DMS79 (cell line): Measurements from ENCODE around the gene GLB1L2.

Source experiments
- DNase-seq: peaks from one replicate; lab custom pipeline; 2025; lab: John Stamatoyannopoulos, UW

The GLB1L2 gene

DNA sequence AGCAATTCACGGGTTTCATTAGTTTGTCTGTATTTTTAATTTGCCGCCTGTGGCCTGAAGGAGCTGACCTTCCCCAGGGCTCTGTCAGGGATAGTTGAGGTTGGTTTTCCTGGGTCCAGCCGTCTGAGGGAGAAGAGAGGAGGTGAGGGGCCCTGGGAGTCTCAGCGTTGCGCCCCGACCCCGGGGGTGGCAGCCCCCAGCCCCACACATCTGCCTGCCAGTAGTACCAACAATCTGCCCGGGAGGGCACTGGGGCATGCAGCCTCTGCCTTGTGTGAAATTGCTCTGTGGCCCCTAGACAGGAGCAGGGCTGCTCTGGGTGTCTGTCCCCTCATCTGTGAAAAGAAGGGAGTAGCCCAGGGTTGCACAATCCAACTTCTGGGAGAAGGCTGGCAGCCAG lies 73.6 kb downstream of the GLB1L2 start:
- DNase-seq: no peak

DNA sequence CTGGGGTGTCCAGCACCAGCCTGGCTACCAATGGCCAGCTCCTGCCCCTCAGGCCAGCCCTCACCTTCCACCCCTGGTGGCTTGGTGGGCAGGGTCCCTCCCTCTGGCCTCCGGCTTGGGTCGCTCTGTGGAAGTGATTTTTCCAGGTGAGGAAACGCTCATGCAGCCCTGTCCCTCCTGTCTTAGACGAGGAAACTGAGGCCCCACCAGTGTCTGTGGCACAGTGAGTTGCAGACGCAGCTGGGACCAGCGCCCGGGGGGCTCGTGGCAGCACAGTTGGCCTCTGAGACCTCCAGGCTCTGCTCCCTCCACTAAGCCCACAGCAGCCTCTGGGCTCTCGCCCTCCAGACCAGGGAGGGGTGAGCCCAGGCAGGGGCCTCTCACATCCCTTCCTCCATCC lies 74.1 kb downstream of the GLB1L2 start:
- no peak for DNase-seq

DNA sequence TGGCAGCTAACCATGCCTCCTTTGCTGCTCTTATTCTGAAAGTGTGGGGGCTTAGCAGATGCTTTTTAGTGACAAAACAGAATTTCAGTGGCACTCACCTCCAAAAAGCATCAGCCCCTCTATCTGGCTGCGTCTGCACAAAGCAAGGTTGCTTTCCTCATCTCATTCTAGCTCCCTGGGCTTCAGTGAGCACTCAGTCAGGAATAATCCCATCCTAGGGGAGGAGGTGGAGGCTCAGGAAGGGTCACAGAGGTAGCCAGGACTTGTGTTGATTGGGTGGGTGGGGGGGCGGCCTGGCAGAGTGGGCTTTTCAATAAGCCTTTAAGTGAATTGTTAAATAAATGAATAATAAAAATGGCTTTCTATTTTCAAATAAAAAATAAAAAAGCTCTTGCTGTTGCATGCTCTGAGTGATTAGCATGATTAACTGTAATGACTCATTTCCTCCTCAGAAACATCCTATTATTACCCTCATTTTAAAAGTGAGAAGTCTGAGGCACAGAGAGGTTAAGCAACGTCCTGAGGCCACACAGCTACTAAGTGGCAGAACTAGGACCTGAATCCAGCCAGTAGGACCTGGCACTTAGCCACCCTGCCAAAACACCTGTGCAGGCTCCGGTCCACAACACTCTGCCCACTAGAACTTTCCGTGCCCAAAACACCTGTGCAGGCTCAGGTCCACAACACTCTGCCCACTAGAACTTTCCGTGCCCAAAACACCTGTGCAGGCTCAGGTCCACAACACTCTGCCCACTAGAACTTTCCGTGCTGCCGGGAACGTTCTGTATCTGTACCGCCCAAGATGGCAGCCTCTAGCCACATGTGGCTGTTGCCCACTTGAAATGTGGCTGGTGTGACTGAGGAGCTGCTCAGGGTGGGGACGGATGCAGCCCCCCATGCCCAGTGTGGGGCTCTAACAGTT lies 74.7 kb downstream of the GLB1L2 start:
- no peak for DNase-seq

DNA sequence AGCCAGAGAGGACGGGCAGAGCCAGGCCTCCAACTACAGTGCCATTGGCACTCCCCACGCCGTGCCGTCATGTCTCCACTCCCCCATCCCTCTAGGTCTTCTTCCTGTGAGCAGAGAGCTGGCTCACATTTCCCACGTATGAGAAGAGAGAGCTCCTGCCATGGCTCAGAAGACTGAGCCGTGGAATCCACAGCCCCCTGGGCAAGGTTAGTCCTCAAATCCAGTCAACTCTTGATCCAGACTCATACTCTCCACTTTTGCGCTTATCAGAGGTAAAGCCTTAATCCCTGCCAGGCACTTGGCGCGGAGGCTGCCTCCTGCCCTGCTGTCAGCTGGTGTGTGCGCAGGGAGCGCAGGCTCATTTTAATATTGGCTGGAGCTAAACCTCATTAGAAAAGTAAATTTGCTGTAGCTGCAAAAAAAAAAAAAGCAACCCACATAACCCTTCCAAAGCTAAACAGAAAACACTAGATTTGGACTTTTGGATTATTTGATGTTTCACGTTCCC lies 75.6 kb downstream of the GLB1L2 start:
- no peak for DNase-seq

DNA sequence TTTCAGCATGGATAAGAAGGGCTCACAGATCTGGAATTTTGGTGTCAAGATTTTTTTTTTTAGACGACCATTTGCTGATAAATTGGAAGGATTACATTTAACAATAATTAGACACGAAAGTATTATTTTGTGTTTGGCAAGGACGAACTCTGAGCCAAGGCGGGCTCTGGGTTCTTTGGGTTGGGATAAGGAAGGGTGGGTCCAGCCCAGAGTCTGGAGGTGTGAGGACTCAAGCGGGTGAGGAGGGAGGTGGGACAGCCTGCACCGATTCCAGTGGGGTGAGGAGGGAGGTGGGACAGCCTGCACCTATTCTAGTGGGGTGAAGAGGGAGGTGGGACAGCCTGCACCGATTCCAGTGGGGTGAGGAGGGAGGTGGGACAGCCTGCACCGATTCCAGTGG lies 76.1 kb downstream of the GLB1L2 start:
- DNase-seq: no peak

DNA sequence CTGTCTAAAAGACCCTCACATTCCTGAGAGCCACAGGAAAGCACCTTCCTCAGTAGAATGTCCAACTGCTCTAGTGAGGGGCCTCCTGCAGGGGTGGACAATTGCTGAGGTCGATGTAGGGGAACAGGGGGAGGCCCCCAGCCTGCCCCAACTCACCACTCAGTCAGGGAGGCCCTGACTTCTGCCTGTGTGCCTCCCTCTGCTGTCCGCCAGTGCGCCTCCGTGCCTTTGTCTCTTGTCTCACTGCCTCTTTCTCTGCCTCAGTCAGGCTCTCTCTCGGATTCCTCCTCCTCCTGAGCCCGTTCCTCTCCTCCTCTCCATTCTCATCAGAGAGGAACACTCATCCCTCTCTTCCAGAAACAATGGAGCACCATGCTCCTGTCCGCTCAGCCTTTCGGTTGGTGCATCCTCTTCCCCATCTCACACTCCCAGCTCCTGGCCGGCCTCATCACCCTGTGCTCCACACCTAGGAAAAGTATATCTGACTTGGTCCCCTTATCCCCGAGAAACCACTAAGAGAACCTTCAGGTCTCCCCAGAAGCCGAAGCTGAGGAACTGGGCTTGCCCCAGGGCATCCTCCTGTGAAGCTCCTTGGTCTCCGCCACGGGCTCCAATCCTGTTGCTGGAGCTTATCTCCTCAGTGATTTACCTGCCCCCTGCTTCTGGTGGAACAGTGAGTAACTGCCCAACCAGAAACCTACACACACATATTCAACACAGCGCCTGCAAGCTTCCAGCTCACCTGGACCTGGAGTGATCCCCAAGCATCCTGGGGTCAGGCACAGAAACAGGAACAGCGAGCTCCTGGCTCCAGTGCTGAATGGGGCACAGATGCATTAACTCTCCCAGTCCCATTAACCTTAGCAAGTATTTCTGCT lies 78.0 kb downstream of the GLB1L2 start:
- DNase-seq: no peak

DNA sequence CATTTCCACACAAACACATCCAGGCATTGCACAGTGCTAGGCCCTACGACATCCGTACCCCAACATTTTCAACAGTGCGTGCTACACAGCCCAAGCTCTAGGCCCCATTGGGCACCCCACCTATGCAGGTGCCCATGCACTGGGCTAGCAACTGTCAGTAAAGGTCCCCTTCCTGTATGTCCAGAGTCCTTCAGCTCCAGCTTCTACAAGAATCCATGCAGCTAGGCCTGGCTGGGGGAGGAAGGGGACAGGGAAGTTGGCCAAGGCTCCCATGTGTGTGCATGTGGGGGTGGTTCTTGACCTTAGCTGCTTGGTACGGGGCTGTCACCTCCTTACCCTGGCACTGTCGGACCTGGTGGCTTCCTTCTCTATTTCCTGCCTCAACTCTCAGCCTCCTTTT lies 79.0 kb downstream of the GLB1L2 start:
- no peak for DNase-seq

DNA sequence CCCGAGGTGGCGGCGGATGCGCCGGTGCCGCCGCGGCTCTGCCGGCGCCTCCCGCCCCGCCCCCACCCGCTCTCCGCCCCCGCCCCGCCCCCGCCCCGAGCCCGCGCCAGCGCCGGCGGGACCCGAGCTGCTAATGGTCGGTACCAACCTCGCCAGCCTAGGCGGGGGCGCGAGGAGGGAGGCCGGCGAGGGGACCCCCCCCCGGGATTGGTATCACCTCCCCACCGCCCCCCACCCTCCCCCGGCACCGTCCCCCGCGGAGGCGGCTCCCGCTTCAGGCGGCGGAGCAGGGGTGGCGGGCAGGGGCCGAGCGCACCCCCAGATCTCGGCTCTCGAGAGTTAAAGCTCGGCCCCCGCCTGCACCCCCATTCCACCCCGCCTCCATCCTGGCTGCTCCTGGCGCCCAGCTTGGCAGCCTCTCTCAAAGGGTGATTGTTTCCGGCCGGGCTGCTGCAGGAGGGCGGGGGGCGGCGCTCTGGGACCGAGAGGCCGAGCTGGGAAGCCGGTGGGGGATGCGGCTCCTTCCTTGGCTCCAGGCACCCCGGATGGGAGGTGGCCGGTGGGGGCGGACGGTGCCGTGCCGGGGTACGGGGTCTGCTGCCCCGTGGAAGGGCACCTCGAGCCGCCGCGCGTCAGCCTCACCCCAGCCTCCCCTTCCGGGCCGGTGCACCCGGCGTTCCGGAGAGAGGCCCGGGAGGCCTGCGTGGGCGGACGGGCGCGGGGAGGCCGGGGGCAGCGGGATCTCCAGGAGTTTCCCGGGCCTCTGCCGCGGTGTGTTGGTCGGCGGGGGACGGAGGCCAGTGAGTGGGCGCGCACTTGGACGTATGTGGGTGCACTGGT lies 80.6 kb downstream of the GLB1L2 start, which contains the start of gene B3GAT1:
TSS of gene B3GAT1 (minus strand) at position 40 of the 840 bp plus-strand sequence. CDS start 24,583 bp downstream, outside the sequence.
- DNase-seq: peak; percentile 60

DNA sequence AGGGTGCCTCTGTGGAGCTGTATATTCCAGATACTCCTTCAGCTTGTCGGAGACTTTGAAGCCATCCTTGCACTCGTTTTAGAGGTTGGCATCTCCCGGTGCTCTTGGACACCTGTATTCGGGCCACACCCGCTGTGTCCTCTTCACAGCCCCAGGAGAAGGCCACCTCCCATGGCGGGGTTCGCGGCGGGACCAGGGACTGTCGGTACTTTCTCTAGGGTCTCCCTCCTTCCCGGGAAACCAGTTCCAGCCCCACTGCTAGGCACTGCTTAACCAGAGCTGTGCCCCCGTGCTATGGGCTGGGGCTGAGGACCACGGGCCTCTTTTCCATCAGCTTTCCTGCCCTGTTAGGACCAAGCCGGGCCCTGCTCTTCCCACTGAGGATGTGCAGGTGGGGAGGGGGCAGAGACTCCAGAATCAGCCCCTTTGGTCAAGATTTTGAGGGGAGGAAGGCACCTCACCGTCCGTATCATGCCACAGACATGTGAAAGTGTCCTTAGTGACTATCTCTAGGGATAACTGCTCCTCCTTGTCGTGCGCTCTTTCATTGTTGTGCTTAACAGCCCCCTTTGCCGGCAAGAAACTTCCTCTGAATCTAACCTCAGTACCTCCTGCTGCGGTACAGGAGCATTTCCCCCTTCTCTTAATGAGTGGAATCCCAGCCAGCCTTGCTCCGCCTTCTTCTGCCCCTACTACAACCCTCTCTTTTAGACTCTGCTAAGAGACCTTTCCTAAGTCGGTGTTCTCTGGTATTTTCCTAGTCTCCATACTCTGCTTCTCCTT lies 81.4 kb downstream of the GLB1L2 start:
- DNase-seq: no peak

DNA sequence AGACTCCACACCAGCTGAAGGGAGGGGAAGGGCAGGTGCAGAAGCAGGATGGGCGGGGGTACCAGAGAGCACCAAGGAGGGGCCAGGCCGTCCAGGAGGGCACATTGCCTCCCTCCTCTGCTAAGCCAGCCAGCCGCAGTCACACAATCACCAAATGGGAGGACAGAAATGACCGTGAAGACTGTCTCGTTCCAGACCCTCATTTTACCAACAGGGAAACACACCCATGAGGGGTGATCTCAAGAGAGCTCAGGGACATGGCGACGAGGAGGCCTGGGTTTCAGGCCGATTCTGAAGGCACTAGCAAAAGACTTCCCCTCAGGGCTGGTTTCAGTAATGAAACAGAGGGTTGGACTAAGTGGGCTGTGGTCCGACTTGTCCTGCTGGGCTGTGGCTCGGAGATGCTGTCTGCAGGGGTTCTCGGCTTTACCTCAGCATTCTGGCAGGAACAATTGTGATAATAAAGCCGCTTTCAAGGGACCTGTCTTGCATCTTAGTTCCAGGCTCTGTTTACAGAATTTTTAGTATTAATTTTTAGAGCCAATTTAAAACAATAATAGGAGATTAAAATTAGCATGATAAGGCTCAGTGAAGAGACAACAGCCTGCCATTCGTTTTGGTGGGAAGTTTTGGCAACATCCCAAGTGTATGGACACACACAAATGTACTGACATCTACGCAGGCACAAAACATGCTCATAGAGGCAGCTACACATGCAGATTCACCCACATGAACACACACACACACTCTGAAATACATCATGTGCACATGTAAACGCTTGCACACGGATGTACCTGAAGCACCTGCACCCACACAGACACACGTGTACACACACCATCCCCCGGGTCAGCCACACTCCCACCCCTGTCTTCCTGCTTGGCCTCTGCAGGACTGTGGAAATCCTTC lies 82.3 kb downstream of the GLB1L2 start:
- no peak for DNase-seq

DNA sequence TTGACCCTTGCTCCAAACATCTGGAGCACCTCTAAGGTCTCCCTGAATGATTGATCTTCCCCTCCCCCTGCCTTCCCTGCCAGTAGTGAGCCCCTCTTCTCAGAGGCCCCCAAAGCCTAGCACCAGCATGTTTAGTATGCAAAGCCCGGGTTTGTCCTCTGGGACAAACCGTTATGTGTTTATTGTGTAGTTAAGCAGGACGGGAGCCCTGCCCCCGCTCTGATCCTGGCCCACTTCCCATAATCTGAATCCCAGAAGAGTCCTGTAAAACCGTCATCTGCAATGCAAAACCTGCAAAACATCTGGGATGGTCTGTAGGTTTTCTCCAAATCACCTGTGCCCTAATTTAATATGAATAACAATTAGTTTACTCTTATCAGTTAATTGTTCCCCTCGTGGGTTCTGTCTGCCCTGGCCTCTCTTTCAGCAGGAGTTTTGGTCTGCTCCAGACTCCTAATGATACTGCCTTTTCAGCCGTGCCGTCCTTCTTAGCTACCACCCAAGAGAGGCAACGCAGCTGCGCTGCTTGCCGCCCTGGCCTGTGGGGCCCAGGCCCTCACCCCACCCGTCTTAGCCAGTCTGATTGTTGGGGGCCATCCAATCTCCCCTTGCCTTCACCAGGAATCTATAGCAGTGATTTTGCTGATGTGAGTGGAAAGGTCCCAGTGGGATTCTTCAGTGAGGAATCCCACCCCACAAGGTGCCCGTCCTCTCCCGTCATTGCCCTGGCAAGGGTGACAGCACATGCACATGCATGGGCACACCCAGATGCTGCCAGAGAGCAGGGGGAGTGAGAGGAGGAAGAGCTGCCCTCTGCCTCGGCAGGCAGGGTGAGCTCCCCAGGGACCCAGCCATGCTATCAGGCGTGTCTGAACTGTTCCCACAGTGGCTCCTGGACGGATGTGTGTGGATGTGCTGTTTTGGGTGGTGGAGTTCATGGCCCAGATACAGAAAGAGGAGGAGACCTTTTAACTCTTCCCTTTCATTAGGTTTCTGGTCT lies 83.3 kb downstream of the GLB1L2 start:
- no peak for DNase-seq

DNA sequence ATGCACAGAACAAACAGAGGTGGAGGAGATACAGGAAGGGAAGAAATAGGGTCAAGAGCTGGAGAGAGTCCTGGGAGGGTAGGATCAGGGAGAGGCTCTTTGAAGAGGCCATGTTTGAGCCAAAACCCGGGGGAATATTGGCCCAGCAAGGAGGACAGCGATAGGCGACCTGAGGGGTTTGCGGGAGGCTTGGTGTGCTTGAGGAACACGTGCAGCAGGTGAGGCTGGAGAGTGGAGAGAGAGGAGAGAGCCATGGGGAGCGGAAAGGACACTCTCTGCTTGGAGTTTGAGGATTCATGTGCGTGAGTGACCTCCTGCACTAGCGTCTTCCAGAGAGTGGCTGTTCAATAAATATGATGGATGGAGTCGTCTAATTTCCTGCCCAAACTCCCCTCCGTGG lies 84.9 kb downstream of the GLB1L2 start:
- DNase-seq: no peak

DNA sequence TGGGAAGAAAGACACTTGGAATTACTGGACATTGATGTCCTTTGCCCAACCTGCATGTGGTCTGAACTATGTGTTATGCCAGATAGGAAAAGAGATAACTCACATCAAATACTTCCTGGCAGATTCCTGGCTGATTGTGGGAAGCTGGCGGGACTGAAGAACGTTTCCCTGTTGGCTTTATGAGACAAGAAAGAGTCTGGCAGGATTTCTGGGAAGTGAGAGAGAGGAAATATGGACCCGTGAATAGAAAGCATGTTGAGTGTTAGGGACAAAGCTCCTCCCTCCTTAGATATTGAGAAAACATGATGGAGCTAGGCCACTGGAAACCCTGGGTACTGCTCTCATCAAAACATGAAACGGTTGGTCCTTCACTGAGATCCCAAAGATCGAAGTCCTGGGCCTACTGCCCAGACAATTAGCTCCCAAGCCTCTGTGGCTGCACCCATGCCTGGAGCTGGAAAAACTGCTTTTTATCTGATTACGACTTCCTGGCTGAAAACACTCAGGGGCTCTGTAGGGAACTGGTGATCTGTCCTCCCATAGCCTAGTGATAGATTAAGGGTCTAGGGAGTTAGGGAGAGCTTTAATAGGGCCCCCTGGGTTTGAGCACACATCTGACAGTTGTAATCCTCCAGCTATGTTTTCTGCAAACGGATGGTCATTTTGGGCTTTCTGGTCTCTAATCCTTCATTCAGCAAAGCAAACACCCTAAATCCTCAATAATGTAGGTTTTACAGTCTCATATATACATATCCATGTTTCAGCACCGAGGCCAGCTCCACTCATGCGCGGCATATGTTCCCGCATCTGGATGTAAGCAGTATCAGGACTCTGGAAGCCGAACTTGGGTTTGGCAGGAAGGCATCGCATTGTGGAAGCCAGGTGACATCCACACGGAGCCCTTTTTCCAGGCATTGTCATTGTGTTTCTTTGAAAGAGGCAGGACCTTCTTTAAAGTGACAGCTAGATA lies 86.4 kb downstream of the GLB1L2 start:
- DNase-seq: no peak

DNA sequence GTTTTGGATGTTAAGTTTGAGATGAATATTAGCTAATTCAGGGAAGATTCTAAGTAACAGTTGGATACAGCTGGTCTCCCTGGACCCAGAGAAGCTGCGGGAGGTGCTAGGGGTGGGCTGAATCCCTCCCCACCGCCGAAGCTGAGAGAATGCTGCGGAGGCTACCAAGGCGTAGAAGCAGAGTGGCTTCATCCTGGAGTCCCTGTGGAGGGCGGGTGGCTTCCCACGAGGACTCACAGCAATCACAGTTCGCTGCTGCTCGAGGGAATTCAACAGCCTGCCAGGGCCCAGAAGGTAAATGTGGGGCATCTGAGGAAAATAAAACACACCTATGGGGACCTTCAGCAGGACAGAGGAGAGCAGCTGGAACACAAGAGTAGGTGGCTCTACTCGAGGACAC lies 91.3 kb downstream of the GLB1L2 start:
- DNase-seq: no peak

DNA sequence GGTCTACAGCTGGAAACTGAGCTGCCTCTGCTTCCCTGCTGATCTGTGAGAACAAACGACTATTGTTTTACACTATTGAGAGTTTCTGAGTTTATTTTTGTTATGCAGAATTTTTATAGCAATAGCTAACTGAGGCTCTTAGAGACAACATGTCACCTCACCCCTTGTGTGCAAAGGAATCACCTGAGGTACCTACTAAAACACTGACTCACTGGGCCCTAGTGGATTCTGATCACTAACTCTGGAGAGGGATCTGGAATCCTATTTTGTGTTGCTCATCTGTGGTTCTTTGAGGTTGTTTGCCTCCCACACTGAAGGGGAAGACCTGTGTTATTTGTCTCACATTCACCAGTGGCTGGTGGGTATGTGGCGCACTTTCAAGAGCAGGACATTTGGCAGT lies 93.6 kb downstream of the GLB1L2 start:
- no peak for DNase-seq
